GM12878 (cell line): Measurements from ENCODE around the gene MBTPS2. TPM values are rescaled to one million over a fixed set of nuclear protein-coding genes. Genes with fewer than 3 reads are reported as not detected.

Experiments used
- ATAC-seq: fragments of 200-7000 bp; cut with Tn5 transposase; 3 replicates; pipeline ENCODE4 v1.9.1; 2020; ENCODE audit warnings: mild to moderate bottlenecking, moderate library complexity
- BruUV-seq: library from RNA; stranded (reverse); fragments of 400-500 nt; replicated peaks from 2 replicates; lab custom pipeline; 2021; lab: Mats Ljungman, UMichigan
- CTCF ChIA-PET: fragments of 300-600 bp; sonication (Branson Sonifier 250); formaldehyde crosslinking; extraction: SDS; loops from one replicate; lab custom pipeline; 2021; ENCODE audit warnings: inconsistent platforms; lab: Yijun Ruan, JAX
- POLR2A ChIA-PET: fragments of 350-600 bp; formaldehyde crosslinking; extraction: SDS; loops from one replicate; lab custom pipeline; 2021; ENCODE audit warnings: inconsistent platforms; lab: Charles Lee
- RAD21 ChIA-PET: fragments of 300-600 bp; sonication (Branson Sonifier 250); formaldehyde crosslinking; loops from one replicate; lab custom pipeline; 2023; ENCODE audit warnings: antibody characterized with exemption; ENCODE audit not compliant: unreplicated experiment; lab: Charles Lee
- SMC1A ChIA-PET: fragments of 300-600 bp; sonication (Branson Sonifier 250); formaldehyde crosslinking; loops from one replicate; lab custom pipeline; 2023; ENCODE audit not compliant: unreplicated experiment, uncharacterized antibody; lab: Charles Lee
- DNase-seq: peaks from one replicate; pipeline ENCODE4 v3.0.0-alpha.2; 2011; ENCODE audit warnings: low read depth, low spot score
- FAIRE-seq: peaks from 3 replicates; lab custom pipeline; 2011; peaks lifted over from hg19 to GRCh38; lab: Jason Lieb, UNC
- H2AFZ ChIP-seq: 2 replicates; pipeline ENCODE4 v1.6.0; 2011; ENCODE audit warnings: low read depth, low read length, control low read depth; ENCODE audit not compliant: control insufficient read depth
- H3K27ac ChIP-seq: 2 replicates; pipeline ENCODE4 v1.5.1; 2011; ENCODE audit warnings: control low read depth; ENCODE audit not compliant: control insufficient read depth, insufficient read depth
- H3K27me3 ChIP-seq, 2 experiments: replicated peaks in 1 of 2; 2 replicates each; pipeline versions ENCODE4 v1.6.0 to v1.6.1; 2011; ENCODE audit warnings: low read length in 1 of 2; ENCODE audit not compliant: control insufficient read depth in 2 of 2, insufficient read depth in 2 of 2
- H3K36me3 ChIP-seq, 2 experiments: 2 replicates each; pipeline ENCODE4 v1.5.1; 2011; ENCODE audit warnings: low read length in 1 of 2; ENCODE audit not compliant: control insufficient read depth in 2 of 2, insufficient read depth in 2 of 2
- H3K4me1 ChIP-seq: 2 replicates; pipeline ENCODE4 v1.6.1; 2011; ENCODE audit warnings: mild to moderate bottlenecking, low read length, moderate library complexity, mixed read lengths; ENCODE audit not compliant: control insufficient read depth, insufficient read depth
- H3K4me2 ChIP-seq: 2 replicates; pipeline ENCODE4 v1.6.0; 2011; ENCODE audit warnings: control low read depth; ENCODE audit not compliant: control insufficient read depth, insufficient read depth
- H3K4me3 ChIP-seq: fragments of 200-600 bp; sonication (generic); 2 replicates; pipeline ENCODE4 v1.5.1; 2016
- H3K79me2 ChIP-seq: 2 replicates; pipeline ENCODE4 v1.6.0; 2011; ENCODE audit warnings: low read length; ENCODE audit not compliant: control insufficient read depth, insufficient read depth
- H3K9ac ChIP-seq: 2 replicates; pipeline ENCODE4 v1.8.0; 2011; ENCODE audit warnings: low read length, control low read depth, mixed read lengths; ENCODE audit not compliant: control insufficient read depth, insufficient read depth
- H3K9me3 ChIP-seq: replicated peaks from 3 replicates; pipeline ENCODE4 v1.5.1; 2011; ENCODE audit warnings: mild to moderate bottlenecking, low read length; ENCODE audit not compliant: control insufficient read depth, insufficient read depth
- H4K20me1 ChIP-seq: 2 replicates; pipeline ENCODE4 v1.6.0; 2011; ENCODE audit not compliant: control insufficient read depth, insufficient read depth
- ATF2 ChIP-seq: IDR thresholded peaks from 2 replicates; pipeline ENCODE4 v1.6.1; 2012; ENCODE audit warnings: low read length, inconsistent platforms
- BMI1 ChIP-seq: fragments of 450-650 bp; IDR thresholded peaks from 2 replicates; pipeline ENCODE4 v1.6.1; 2016; ENCODE audit warnings: mild to moderate bottlenecking, moderate library complexity, borderline replicate concordance
- CHD1 ChIP-seq: IDR thresholded peaks from 2 replicates; pipeline ENCODE4 v1.6.1; 2012; ENCODE audit warnings: low read depth, low read length, improper control_type of control experiment
- EGR1 ChIP-seq, 2 experiments: IDR thresholded peaks; 1 replicate in 1 of 2; 2 replicates in 1 of 2; pipeline ENCODE4 v1.6.1; 2011 to 2012; ENCODE audit warnings: low read depth in 2 of 2, low read length in 2 of 2, borderline replicate concordance in 1 of 2, mild to moderate bottlenecking in 1 of 2, moderate library complexity in 1 of 2
- FOXK2 ChIP-seq: fragments of 450-650 bp; IDR thresholded peaks from 2 replicates; pipeline ENCODE4 v1.6.1; 2017; ENCODE audit warnings: mild to moderate bottlenecking, moderate library complexity
- LARP7 ChIP-seq: fragments of 450-650 bp; IDR thresholded peaks from 2 replicates; pipeline ENCODE4 v1.6.1; 2017; ENCODE audit warnings: mild to moderate bottlenecking
- MTA3 ChIP-seq: IDR thresholded peaks from 2 replicates; pipeline ENCODE4 v1.6.1; 2012; ENCODE audit warnings: low read length, inconsistent platforms, borderline replicate concordance
- NBN ChIP-seq: fragments of 450-650 bp; IDR thresholded peaks from 2 replicates; pipeline ENCODE4 v1.6.1; 2016
- PBX3 ChIP-seq: IDR thresholded peaks from 2 replicates; pipeline ENCODE4 v1.6.1; 2011; ENCODE audit warnings: mild to moderate bottlenecking, low read depth, low read length, moderate library complexity; ENCODE audit not compliant: insufficient replicate concordance
- POU2F2 ChIP-seq: IDR thresholded peaks from 3 replicates; pipeline ENCODE4 v1.6.1; 2011; ENCODE audit warnings: low read depth, mild to moderate bottlenecking, low read length, borderline replicate concordance
- RB1 ChIP-seq: fragments of 450-650 bp; formaldehyde crosslinking; IDR thresholded peaks from 2 replicates; pipeline ENCODE4 v1.6.1; 2017; ENCODE audit warnings: mild to moderate bottlenecking, borderline replicate concordance
- SRF ChIP-seq, 2 experiments: IDR thresholded peaks; 2 replicates each; pipeline ENCODE4 v1.6.1; 2011; ENCODE audit warnings: low read depth in 2 of 2, low read length in 2 of 2, mild to moderate bottlenecking in 1 of 2, moderate library complexity in 1 of 2
- ZNF384 ChIP-seq: IDR thresholded peaks from 2 replicates; pipeline ENCODE4 v1.6.1; 2012; ENCODE audit warnings: low read depth, mild to moderate bottlenecking, low read length, improper control_type of control experiment, borderline replicate concordance
- WGBS: methylation state at CpG from one replicate; pipeline ENCODE4 v1.1.6; 2016; ENCODE audit warnings: low lambda C conversion rate; ENCODE audit not compliant: insufficient replicate concordance, insufficient coverage; ENCODE audit errors: missing lambda C conversion rate; 5-methylcytosine and 5-hydroxymethylcytosine counted together
- in situ Hi-C: fragments of 300-500 bp; cut with MboI; formaldehyde crosslinking; loops from 9 replicates; pipeline ENCODE4 v1.14.3; 2018; ENCODE audit warnings: mixed read lengths
- intact Hi-C: fragments of 100-400 bp; cut with micrococcal nuclease; formaldehyde crosslinking; loops from one replicate; pipeline ENCODE4 v1.14.2; 2022; ENCODE audit not compliant: unreplicated experiment
- polyA plus RNA-seq, 11 experiments: library from polyadenylated mRNA; depleted of rRNA in 4 of 11; unstranded in 6 of 11; stranded (reverse) in 5 of 11; fragments of >200 nt; fragmentation: Nextera tagmentation in 4 of 11; fragmentation: Illumina TruSeq in 1 of 11; extraction: Ambion mirVana in 4 of 11; extraction: Trizol in 1 of 11; gene quantifications; 1 replicate in 1 of 11; 2 replicates in 10 of 11; pipeline versions ENCODE4 v1.2.1 to v1.2.3, GENCODE V29; 2011 to 2016; ENCODE audit warnings: inconsistent platforms in 2 of 11, missing spikeins in 2 of 11, low read depth in 1 of 11
- total RNA-seq, 4 experiments: library from RNA; depleted of rRNA in 3 of 4; stranded (reverse); fragments of >200 nt in 3 of 4; fragmentation: Illumina TruSeq in 1 of 4; extraction: Trizol in 1 of 4; gene quantifications; 2 replicates each; pipeline versions ENCODE4 v1.2.1 to v1.2.3, GENCODE V29; 2013 to 2021
- TF ChIP-seq, protein P1 (sequence below): fragments of 450-650 bp; IDR thresholded peaks from 2 replicates; pipeline ENCODE4 v1.6.1; 2018; ENCODE audit warnings: borderline replicate concordance, mild to moderate bottlenecking; ENCODE audit not compliant: partially characterized antibody

The MBTPS2 gene
- total and polyA plus RNA-seq, 10 of the 15 experiments (the other 5 are each of a cell fraction or from before 2014, with no cell fraction given), result 2.6 to 11.0 (median 8.0) TPM

GRCh38 chrX:21870494-21870893 is 31.1 kb downstream of the MBTPS2 start:
- no peak overlapping the region for H3K9ac ChIP-seq
- no peak overlapping the region for H3K27ac ChIP-seq
- DNase-seq, result no peak
- RAD21 ChIA-PET, result no interaction called here
- no peaks in the 10 kb centered on the region for H3K4me1 ChIP-seq
- no TSS peak for BruUV-seq
- H3K36me3 ChIP-seq, result no peaks in the 10 kb centered on the region
- in situ Hi-C loops, result no loop called here
- SMC1A ChIA-PET, result no interaction called here
- intact Hi-C loops, result no loop called here
- WGBS, result 48% methylated on average over 1 of the region's 1 CpG
- H4K20me1 ChIP-seq, result no peaks in the 10 kb centered on the region
- CTCF ChIA-PET, result no interaction called here
- TF ChIP-seq RB1, result no peak
- TF ChIP-seq SRF (IDR thresholded peaks at IDR 0.05; ENCODE audit: low read depth in 2 of 2, low read length in 2 of 2), result no peak
- no peak for TF ChIP-seq CHD1
- no peak for TF ChIP-seq ZNF384
- TF ChIP-seq ATF2, result no peak
- TF ChIP-seq LARP7, result no peak
- no peak for TF ChIP-seq EGR1 (IDR thresholded peaks at IDR 0.05; ENCODE audit: borderline replicate concordance in 1 of 2, low read depth in 2 of 2, low read length in 2 of 2)
- TF ChIP-seq, protein P1, sequence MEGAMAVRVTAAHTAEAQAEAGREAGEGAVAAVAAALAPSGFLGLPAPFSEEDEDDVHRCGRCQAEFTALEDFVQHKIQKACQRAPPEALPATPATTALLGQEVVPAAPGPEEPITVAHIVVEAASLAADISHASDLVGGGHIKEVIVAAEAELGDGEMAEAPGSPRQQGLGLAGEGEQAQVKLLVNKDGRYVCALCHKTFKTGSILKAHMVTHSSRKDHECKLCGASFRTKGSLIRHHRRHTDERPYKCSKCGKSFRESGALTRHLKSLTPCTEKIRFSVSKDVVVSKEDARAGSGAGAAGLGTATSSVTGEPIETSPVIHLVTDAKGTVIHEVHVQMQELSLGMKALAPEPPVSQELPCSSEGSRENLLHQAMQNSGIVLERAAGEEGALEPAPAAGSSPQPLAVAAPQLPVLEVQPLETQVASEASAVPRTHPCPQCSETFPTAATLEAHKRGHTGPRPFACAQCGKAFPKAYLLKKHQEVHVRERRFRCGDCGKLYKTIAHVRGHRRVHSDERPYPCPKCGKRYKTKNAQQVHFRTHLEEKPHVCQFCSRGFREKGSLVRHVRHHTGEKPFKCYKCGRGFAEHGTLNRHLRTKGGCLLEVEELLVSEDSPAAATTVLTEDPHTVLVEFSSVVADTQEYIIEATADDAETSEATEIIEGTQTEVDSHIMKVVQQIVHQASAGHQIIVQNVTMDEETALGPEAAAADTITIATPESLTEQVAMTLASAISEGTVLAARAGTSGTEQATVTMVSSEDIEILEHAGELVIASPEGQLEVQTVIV, result no peak
- no peak for TF ChIP-seq MTA3
- TF ChIP-seq NBN, result no peak
- no peak for TF ChIP-seq FOXK2
- no peak for TF ChIP-seq POU2F2
- no peak for TF ChIP-seq PBX3
- TF ChIP-seq BMI1, result no peak
- TF ChIP-seq, all 136 proteins: peak for 0
- Histone ChIP-seq H3K79me2 (no peaks in the 10 kb centered on the region), H2AFZ (no peak overlapping the region), H3K9me3 (no peaks in the 10 kb centered on the region), H3K4me2 (no peak overlapping the region), H3K27me3 (no peaks in the 10 kb centered on the region), H3K4me3 (no peak overlapping the region)
- FAIRE-seq (no peak), ATAC-seq (no peak)
- POLR2A ChIA-PET, result interaction anchor here (0.6 kb wide), 1 partner anchor 411 kb away, joined by 9 read pairs; no protein-coding TSS in a partner anchor
